GM19239 (cell line): ENCODE data around the gene INO80E.
"Not testable (repeated sequence)": the region's sequence is repeated elsewhere in the genome, so short reads cannot be mapped to it uniquely, and the experiment has no call there.

Experiments
- DNase-seq: peaks from one replicate; pipeline ENCODE4 v3.0.0; 2011; ENCODE audit warnings: low spot score; ENCODE audit not compliant: insufficient read length
- FAIRE-seq: peaks from 2 replicates; lab custom pipeline; 2011; peaks lifted over from hg19 to GRCh38; lab: Jason Lieb, UNC

Gene INO80E

DNA sequence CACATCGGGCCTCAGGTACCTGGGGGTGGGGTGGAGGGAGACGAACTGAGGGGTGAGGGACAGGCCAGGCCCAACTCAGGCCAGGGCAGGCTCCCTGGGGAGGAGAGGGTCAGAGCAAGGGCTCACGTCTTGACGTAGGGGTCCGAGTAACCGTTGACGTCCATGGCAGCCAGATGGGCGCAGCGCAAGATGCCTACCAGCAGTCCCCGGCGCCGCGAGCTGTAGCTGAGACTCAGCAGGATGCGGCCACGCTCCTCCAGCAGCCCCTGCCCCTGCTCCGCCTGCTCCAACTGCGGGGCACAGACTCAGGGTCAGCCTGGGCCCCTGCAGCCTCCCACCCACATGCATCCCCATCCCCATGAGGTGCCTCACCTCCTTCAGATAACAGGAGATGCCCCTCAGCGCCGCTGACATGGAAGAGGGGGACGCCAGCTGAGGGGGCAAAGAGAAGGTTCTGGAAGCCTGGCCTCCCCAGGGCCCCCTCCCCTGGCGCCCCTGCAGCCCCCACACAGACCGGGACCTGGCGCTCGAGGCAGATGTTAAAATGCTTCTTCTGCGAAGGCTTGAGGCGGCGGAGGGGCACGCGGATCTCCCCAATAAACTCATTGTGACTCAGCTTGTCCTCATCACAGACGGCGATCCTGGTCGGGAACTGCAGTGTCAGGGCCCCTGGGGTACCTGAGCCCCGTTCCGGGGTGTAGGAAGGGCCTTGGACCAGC lies 10.8 kb downstream of the INO80E start:
- FAIRE-seq (no peak), DNase-seq (no peak)

DNA sequence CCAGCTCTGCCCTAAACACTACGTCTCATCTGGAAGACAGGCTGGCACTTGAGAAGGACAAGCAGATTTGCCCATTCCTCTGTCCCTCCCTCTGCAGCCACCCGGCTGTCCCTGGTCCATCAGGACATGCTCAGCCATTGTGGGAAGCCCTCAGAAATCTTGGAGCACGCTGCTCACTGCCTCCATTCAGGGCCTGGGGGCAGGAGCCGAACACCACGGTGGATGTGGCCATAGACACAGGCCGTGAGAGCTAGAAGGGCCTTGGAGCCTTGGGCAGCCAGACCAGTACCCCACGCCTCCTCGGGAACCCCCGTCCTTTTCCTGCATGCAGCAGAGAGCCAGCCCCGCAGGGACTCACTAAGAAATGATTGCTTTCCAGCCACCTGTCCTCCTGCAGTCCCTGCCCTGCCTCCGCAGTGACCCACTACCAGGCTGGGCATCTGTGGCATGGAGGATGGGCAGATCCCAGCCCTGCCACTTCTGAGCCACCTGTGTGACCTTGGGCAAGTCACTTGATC lies 11.4 kb downstream of the INO80E start:
- FAIRE-seq (no peak), DNase-seq (no peak)

DNA sequence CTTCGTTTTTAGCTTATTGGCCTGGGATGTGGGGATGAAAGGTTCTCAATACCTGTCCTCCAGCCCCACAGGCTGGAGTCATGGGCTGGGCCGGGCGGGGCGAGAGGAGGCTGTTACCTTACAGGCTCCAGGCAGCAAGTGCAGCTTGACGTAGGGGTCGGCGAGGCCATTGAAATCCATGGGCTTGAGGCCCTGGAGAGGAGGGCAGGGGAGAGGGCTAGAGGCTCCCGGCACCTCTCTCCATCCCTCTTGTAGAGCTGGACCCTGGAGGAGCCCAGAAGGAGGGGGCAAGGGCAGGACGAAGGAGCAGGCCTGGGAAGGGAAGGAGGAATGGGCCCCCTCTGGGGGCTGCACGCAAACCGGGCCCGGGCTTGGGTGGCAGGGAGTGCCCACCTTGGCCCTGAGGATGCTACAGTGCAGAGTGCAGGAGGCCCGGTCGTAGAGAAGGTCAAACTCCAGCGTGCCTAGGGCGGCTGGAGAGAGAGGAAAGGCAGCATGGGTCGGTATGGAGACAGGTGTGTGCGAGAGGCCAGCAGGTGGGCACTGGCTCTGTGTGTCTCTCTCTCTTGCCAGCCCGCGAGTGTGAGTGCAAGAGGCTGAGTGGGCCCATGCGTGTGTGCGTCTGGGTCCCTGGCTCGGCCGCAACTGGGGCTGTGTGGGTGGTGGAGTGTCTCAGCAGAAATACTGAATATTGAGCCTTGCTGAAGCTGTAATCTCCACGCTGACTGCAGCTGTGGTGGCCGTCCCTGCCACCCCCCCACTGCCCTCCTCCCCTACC lies 13.2 kb downstream of the INO80E start:
- DNase-seq (no peak), FAIRE-seq (no peak)

DNA sequence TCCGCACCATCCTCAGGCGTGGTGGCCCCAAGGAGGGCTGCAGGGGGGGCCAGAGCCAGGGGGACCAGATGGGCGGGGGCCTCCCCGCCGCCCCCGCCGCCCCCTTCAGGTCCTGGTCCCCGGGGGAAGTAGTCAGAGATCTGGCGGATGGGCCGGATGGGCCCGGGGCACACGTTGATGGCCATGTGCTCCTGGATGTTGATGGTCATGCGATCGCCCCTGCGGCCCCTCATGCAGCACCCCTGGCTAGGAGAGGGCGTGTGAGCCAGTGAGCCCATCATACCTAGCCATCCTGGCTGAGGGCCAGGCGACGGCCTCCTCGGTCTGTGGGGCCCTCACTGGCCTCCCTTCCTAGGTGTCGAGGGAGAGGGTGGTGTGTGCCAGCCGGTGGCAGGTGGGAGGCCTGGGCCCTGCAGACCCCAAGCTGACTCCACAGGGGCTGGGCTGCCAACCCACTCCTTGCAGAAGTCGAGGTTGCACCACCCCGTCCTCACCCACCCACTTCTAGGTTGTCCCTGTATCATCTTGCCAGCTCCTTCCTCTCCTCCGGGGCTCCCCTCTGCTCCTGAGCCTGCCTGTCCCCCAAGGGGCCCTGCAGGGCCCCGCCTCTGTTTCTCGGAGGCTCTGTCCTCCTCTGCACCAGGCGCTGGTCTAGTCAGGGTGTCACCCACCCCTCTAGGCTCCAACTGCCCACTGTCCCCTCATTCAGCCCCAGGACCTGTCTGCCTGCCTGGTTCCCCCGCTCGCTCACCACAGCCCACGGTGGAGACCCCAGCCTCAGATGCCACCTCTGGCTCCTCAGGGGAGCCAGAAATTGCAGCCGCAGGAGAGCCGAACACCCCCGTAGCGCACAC lies 14.2 kb downstream of the INO80E start:
- DNase-seq (no peak), FAIRE-seq (no peak)

DNA sequence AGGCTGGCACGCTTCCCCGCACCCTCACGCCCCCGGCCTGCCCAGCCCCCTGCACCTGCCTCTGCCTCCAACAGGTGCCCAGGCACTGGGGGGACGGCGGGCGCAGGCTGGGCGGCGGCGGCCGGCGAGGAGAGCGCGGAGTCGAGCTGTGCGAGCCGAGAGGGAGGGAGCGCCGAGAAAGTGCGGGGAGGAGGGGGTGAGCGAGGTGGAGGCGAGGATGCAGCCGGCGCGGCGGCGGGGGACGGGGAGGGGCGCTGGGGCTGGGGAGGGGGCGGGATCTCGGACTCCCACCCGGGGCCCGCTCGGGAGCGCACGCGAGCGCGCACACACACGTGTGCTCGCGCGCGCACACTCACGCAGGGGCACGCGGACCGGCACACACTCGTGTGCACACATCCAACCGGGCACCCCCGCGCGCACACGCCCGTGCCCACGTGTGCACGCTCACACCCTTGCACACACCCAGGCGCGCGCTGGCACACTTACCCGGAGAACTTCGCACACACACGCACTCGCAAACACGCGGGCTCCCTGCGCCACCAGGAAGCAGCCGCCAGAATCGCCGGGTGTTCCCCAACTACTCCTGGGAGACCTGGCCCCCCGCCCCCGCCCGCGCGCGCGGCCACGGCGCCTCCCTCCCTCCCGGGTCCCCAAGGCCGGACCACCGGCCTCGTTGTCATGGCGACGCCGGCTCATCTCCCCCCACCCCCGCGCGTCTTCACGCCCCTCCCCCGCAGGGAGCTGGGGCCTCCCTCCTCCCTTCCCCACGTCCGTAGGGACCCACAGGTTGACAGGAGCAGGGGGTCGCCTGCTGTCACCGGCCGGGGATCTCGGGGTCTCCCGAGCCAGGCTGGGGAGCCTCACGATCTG lies 15.0 kb downstream of the INO80E start, which contains the start of gene DOC2A:
DOC2A (minus strand) TSS at position 184 of the 870 bp plus-strand sequence. CDS start 805 bp downstream, outside the sequence.
- FAIRE-seq (no peak), DNase-seq (no peak)

DNA sequence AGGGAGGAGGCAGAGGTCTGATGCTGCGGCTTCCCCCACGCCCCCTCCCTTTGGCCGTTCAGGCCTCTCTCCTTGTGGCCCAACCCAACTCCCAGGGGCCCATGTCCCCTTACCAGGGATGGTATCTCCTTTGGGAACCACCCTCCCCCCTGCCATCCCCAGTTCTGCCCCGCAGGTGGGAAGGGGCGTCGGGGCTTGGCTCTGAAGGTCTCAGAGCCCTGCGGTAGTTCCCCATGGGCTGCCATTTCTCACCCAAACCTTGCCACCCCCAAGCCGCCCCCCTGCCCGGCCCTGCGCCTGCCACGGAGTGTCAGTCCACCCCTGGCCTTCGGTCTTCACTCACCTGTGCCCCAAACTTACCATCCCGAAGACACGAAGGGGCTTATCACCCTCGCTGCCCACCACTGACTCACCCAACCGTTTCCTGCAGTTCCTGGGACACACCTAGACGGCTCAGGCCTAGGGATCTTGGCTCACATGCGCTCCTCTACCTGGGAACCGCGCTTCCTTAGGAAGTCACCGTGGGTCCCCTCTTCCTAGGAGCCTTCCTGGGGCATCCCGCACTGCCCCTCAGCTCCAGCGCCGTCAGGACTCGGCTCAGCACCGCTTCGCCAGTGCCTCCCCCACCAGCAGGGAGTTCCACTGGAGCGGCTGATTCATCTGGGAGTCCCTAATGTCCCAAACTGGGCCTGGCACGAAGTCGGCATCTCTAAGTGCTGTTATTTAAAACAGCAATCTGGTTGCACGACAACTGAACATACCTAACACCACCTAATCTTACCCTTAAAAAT lies 15.9 kb downstream of the INO80E start:
- FAIRE-seq (no peak), DNase-seq (no peak)

DNA sequence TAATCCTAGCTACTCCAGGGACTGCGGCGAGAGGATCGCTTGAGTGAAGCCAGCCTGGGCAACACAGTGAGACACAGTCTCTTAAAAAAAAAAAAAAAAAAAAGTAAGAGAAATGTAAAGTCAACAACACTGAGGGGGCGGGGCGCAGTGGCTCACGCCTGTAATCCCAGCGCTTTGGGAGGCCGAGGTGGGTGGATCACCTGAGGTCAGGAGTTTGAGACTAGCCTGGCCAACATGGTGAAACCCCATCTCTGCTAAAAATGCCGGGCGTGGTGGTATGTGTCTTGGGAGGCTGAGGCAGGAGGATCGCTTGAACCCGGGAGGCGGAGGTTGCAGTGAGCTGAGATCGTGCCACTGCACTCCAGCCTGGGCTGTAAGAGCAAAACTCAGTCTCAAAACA lies 16.6 kb downstream of the INO80E start:
- not testable (repeated sequence) for DNase-seq, FAIRE-seq

DNA sequence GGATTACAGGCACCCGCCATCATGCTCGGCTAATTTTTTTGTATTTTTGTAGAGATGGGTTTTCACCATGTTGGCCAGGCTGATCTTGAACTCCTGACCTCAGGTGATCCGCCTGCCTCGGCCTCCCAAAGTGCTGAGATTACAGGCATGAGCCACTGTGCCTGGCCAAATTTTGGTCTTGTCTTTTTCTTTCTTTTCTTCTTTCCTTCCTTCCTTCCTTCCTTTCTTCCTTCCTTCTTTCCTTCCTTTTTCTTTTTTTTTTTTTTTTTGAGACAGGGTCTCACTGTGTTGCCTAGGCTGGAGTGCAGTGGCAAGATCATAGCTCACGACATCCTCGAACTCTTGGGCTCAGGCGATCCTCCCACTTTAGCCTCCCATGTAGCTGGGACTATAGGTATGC lies 19.4 kb downstream of the INO80E start:
- DNase-seq, FAIRE-seq: not testable (repeated sequence)

DNA sequence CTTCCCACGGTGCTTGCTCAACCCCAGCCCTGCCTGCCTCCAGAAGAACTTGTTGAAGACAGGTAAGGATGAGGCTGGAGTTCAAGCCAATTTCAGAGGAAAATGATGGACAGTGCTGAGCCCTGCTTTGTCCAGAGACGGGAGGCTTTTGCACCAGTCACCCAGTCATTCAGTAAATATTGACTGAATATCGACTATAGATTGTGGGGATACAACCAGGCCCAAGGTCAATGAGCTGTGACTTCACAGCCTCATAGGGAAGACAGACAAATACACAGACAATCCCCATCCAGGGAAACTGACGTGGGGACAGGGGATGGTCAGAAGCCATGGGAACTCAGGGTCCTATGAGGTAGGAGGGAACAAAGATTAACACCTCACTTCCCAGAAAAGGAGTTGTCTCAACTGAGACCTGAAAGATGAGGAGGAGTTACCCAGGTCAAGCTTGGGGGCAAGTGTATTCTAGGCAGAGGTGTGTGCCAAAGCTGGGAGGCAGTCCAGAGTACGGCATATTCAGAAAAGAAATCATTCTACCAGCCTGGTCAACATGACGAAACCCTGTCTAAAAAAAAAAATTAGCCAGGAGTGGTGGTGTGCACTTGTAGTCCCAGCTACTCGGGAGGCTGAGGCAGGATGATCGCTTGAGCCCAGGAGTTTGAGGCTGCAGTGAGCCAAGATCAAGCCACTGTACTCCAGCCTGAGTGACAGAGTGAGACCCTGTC lies 20.7 kb downstream of the INO80E start:
- FAIRE-seq (no peak), DNase-seq (no peak)

DNA sequence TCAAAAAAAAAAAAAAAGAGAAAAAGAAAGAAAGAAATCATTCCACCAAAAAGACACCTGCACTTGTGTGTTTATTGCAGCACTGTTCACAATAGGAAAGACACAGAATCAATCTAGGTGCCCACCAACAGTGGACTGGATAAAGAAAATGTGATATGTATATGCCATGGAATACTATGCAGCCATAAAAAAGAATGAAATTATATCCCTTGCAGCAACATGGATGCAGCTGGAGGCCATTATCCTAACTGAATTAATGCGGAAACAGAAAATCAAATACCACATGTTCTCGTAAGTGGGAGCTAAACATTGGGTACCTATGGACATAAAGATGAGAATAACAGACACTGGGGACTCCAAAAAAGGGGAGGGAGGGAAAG lies 21.2 kb downstream of the INO80E start:
- DNase-seq = no peak
- FAIRE-seq = no peak

DNA sequence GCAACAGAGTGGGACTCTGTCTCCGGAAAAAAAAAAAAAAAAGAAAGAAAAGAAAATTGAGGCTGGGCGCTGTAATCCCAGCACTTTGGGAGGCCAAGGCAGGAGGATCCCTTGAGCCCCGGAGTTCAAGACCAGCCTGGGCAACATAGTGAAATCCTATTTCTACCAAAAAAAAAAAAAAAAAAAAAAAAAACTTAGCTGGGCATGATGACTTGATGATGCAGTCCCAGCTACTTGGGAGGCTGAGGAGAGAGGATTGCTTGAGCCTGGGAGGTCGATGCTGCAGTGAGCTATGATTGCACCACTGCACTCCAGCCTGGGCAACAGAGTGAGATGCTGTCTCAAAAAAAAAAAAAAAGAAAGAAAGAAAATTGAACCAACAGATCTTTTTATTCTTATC lies 21.9 kb downstream of the INO80E start:
- FAIRE-seq, DNase-seq: not testable (repeated sequence)

DNA sequence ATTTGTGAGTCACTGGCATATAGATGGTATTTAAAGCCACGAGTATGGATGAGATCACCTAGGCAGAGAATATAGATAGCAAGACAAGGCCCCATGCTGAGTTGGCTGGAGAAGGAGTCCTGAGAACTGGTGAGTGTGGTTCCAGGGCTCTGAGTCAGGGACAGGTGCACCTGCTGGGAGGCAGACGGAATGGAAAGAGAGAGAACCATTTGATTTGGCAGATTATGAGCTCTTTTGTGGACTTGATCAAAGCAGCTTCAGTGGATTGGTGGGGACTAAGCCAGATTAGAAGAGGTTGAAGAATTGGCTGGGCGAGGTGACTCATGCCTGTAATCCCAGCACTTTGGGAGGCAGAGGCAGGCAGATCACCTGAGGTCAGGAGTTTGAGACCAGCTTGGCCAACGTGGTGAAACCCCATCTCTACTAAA lies 22.7 kb downstream of the INO80E start:
- FAIRE-seq (no peak), DNase-seq (no peak)

DNA sequence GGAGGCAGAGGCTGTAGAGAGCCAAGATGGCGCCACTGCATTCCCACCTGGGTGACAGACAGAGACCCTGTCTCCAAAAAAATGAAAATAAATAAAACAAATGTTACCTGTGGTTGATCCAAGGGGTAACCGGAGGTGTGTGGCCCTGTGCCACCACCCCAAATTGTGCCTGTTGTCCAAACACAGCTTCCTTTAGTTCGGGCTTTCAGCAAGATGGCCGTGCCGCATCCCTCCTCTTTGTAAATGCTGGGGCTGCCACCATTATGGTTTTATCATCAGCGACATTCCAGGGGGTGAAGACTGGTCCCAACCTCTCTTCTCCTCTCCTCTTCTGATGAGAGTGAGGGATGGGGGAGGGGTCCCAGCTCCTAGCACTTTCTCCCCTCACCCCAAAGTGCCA lies 26.8 kb downstream of the INO80E start, which contains the start of gene C16orf92:
C16orf92 (plus strand) TSS at position 312 of the 400 bp plus-strand sequence. CDS start 143 bp downstream, outside the sequence.
- FAIRE-seq = no peak

DNA sequence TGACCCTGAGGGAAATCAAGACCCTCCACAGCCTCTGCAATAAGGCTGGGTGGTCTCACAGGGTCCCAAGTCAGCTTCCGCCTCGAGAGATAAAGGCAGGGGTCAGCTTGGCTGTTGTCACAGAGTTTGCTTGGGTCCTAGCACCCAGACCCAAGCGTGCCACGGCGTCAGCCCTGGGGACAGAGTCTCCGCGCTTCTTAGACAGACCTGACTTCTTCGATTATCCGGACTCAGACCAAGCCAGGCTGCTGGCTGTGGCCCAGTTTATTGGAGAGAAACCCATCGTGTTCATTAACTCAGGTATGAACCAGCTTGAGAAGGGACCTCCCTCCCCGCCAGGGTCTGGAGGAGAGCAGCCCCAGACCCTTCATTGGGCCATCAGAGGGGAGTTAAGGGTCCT lies 27.5 kb downstream of the INO80E start:
- FAIRE-seq = no peak
- DNase-seq = no peak

More for the DNA sequence above, 26.8 kb downstream of the INO80E start, which contains the start of gene C16orf92:
- DNase-seq = no peak

DNA sequence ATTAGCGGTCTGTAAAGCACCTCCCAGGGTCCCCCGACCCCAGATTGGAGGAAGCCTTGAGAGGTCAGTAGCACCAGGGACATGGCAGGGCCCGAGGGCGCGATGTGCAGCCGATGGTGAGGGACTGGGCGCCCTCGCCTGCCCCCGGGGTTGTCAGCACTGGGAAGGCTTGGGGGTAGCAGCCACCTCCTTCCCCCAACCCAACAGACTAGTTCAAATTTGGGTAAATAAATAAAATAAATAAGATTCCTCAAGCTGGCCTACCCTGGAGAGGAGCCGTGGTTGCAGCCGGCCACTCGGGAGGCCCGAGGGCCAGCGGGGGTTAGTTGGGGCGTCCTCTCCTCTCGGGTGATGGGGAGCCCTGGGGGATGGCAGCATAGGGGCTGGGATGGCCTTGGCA lies 28.4 kb downstream of the INO80E start:
- DNase-seq = no peak
- FAIRE-seq = no peak

DNA sequence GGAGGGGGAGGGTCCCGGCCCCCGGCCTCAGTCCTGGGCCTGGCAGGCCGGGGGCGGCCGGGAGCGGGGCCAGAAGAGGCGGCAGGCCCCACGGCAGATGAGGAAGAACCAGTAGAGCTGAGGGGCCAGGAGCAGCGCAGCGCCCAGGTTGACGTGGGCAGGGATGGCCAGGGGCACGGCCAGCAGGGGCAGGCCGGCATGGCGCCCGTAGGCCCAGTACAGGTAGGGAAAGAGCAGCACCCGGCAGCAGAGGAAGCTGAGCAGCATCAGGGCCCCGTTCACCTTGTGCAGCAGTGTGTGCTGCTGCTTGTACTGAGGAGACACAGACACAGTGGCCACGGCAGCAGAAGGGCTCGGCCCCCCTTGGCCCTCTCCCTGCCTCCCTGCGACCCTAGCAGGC lies 29.1 kb downstream of the INO80E start:
- FAIRE-seq = no peak

DNA sequence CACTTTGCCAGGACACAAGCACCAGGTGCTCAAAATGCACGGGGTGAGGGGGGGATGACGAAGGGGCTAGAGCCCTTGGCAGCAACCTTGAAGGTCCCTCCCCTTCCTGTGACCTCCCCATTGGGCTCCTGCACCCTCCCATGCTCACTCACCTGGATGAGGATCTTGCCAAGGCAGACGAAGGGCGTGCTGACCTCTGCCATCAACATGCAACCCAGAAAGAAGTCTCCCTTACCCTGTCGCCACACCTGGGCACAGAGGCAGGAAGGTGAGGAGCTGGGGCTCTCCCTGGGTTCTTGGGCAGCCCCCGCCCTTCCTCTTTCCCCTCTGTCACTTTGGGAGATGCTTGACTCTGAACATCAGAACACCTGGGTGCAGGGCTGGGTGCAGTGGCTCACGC lies 29.5 kb downstream of the INO80E start:
- FAIRE-seq (no peak), DNase-seq (no peak)

More for the DNA sequence above, 29.1 kb downstream of the INO80E start:
- DNase-seq = no peak

DNA sequence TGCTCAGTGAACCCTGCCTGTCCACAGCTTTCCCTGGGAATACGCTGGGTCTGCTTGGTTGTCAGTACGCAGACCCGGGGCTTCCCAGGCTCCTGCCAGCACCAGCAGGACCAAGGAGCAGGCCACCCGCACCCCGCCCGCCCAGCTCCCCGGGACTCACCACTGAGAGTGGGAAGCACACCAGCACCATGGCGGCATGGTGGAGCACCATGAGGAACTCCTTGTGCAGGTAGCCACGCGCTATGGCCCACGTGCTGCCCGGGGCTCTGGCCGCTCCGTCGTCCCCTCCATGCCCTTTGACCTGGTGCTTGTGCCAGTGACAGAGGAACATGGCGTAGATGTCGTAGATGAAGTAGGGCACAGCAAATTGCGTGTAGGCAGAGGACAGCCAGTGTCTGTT lies 30.4 kb downstream of the INO80E start:
- FAIRE-seq (no peak), DNase-seq (no peak)
